HepG2 (cell line): Measurements from ENCODE around the gene ATXN1L. TPM values are rescaled to one million over a fixed set of nuclear protein-coding genes. Genes with fewer than 3 reads are reported as not detected.

Source experiments
- E2F1 ChIP-seq: sonication (generic); formaldehyde crosslinking; IDR thresholded peaks from 2 replicates; pipeline ENCODE4 v1.5.0; 2020; ENCODE audit warnings: missing genetic modification reagents
- HDAC2 ChIP-seq: sonication (generic); formaldehyde crosslinking; IDR thresholded peaks from 2 replicates; pipeline ENCODE4 v1.4.0; 2020; ENCODE audit warnings: missing genetic modification reagents
- KDM5A ChIP-seq: fragments of 200-600 bp; sonication (generic); IDR thresholded peaks from 2 replicates; pipeline ENCODE4 v1.7.0; 2018; ENCODE audit warnings: antibody characterized with exemption, mild to moderate bottlenecking, low read length, borderline replicate concordance
- KDM6A ChIP-seq: IDR thresholded peaks from 2 replicates; pipeline ENCODE4 v1.6.1; 2016; ENCODE audit warnings: low read depth
- LCORL ChIP-seq, 2 experiments: fragments of 450-650 bp in 1 of 2; sonication (generic) in 1 of 2; formaldehyde crosslinking in 1 of 2; IDR thresholded peaks; 2 replicates each; pipeline versions ENCODE4 v1.5.0 to v1.6.1; 2017 to 2020; ENCODE audit warnings: antibody characterized with exemption in 1 of 2, missing genetic modification reagents in 1 of 2
- MIXL1 ChIP-seq: IDR thresholded peaks from 2 replicates; pipeline ENCODE4 v1.6.1; 2016
- NR2F1 ChIP-seq, 2 experiments: fragments of 450-650 bp in 1 of 2; formaldehyde crosslinking in 1 of 2; IDR thresholded peaks; 2 replicates each; pipeline versions ENCODE4 v1.5.0 to v1.6.1; 2016 to 2020; ENCODE audit warnings: mild to moderate bottlenecking in 1 of 2, missing compliant biosample characterization in 1 of 2, missing genetic modification reagents in 1 of 2, moderate library complexity in 1 of 2
- NR2F2 ChIP-seq: IDR thresholded peaks from 2 replicates; pipeline ENCODE4 v1.6.1; 2012; ENCODE audit warnings: low read depth, inconsistent platforms, borderline replicate concordance
- PRDM15 ChIP-seq: sonication (generic); formaldehyde crosslinking; IDR thresholded peaks from 2 replicates; pipeline ENCODE4 v1.4.0; 2020; ENCODE audit warnings: missing genetic modification reagents
- SOX13 ChIP-seq, 3 experiments: fragments of 450-650 bp in 1 of 3; sonication (generic) in 1 of 3; formaldehyde crosslinking in 1 of 3; IDR thresholded peaks in 2 of 3; conservative IDR thresholded peaks in 1 of 3; 2 replicates each; pipeline versions ENCODE4 v1.5.0 to v1.6.1; 2016 to 2020; ENCODE audit warnings: antibody characterized with exemption in 1 of 3, mild to moderate bottlenecking in 1 of 3, missing compliant biosample characterization in 1 of 3, missing genetic modification reagents in 1 of 3, moderate library complexity in 1 of 3
- TRIM22 ChIP-seq: fragments of 450-650 bp; IDR thresholded peaks from 2 replicates; pipeline ENCODE4 v1.6.1; 2017
- YY1 ChIP-seq: IDR thresholded peaks from 2 replicates; pipeline ENCODE4 v1.6.1; 2011; ENCODE audit warnings: low read length, low read depth, moderate library complexity, mild to moderate bottlenecking; ENCODE audit not compliant: insufficient read depth, insufficient replicate concordance
- ZBTB8A ChIP-seq: sonication (generic); formaldehyde crosslinking; IDR thresholded peaks from 2 replicates; pipeline ENCODE4 v1.4.0; 2020; ENCODE audit warnings: mild to moderate bottlenecking, low read depth, missing genetic modification reagents, borderline replicate concordance
- ZIK1 ChIP-seq: sonication (generic); formaldehyde crosslinking; IDR thresholded peaks from 2 replicates; pipeline ENCODE4 v1.5.0; 2020; ENCODE audit warnings: mild to moderate bottlenecking, low read depth, missing genetic modification reagents, borderline replicate concordance
- ZNF143 ChIP-seq: sonication (generic); formaldehyde crosslinking; IDR thresholded peaks from 2 replicates; pipeline ENCODE4 v1.4.0; 2020; ENCODE audit warnings: missing genetic modification reagents
- ZNF275 ChIP-seq: sonication (generic); formaldehyde crosslinking; IDR thresholded peaks from 2 replicates; pipeline ENCODE4 v1.8.0; 2022; ENCODE audit warnings: missing genetic modification reagents, mild to moderate bottlenecking, inconsistent platforms, borderline replicate concordance
- ZNF350 ChIP-seq: sonication (generic); formaldehyde crosslinking; IDR thresholded peaks from 2 replicates; pipeline ENCODE4 v1.4.0; 2020; ENCODE audit warnings: mild to moderate bottlenecking, low read depth, missing genetic modification reagents, borderline replicate concordance
- ZNF530 ChIP-seq: sonication (generic); formaldehyde crosslinking; IDR thresholded peaks from 2 replicates; pipeline ENCODE4 v1.5.0; 2020; ENCODE audit warnings: low read depth, mild to moderate bottlenecking, missing genetic modification reagents
- polyA plus RNA-seq, 8 experiments: library from polyadenylated mRNA; depleted of rRNA in 3 of 8; stranded (reverse) in 7 of 8; unstranded in 1 of 8; fragments of >200 nt; fragmentation: Illumina TruSeq in 4 of 8; extraction: Trizol in 4 of 8; gene quantifications; 2 replicates each; pipeline versions ENCODE4 v1.2.1 to v1.2.3, GENCODE V29; 2011 to 2016; ENCODE audit warnings: low read depth in 4 of 8, missing spikeins in 1 of 8, mixed read lengths in 1 of 8; ENCODE audit not compliant: insufficient read depth in 1 of 8
- total RNA-seq, 5 experiments: library from RNA; depleted of rRNA; stranded (reverse); fragments of >200 nt; fragmentation: Illumina TruSeq; extraction: Trizol; gene quantifications; 2 replicates each; pipeline ENCODE4 v1.2.3, GENCODE V29; 2016; ENCODE audit warnings: low read depth in 1 of 5

Gene ATXN1L
- total and polyA plus RNA-seq, 2 of the 13 experiments (the other 11 are each of a cell fraction or from before 2014, with no cell fraction given), result 20.0 to 22.4 TPM

GRCh38 chr16:71845639-71846430, at the start of gene ATXN1L (continued):
- peak; percentile 89; the same call in 1 of the 2 replicates for TF ChIP-seq ZNF275 (CRISPR knock-in tag)
- peak; percentile 99 for TF ChIP-seq KDM5A
- peak; percentile 79; the same call in 1 of the 2 replicates for TF ChIP-seq MIXL1 (CRISPR knock-in tag)
- peak; percentile 63; the same call in 1 of the 2 replicates for TF ChIP-seq E2F1 (CRISPR knock-in tag)
- peak; percentile 91 for TF ChIP-seq YY1
- TF ChIP-seq ZNF530 (CRISPR knock-in tag), result no peak
- peak; percentile 20 to 64; a peak in 3 of 4 replicates for TF ChIP-seq NR2F1 (CRISPR knock-in tag; IDR thresholded peaks at IDR 0.05)
- TF ChIP-seq TRIM22, result no peak
- TF ChIP-seq NR2F2, result no peak
- peak; percentile 66 for TF ChIP-seq PRDM15
- TF ChIP-seq ZIK1, result peak; percentile 97
- TF ChIP-seq ZNF350 (CRISPR knock-in tag), result peak; percentile 62
- TF ChIP-seq KDM6A (CRISPR knock-in tag), result 0 out of 2 replicates have a peak, but pooled peaks have one; percentile 30
- TF ChIP-seq SOX13 (IDR thresholded peaks at IDR 0.05), result no peak
- peak in 1 of 2 experiments; percentile 57; a peak in 2 of 4 replicates for TF ChIP-seq SOX13 (CRISPR knock-in tag; conservative IDR thresholded peaks at IDR 0.05 in 1 of 2, IDR thresholded peaks at IDR 0.05 in 1 of 2)
- no peak for TF ChIP-seq LCORL (IDR thresholded peaks at IDR 0.05)
- TF ChIP-seq LCORL (CRISPR knock-in tag; IDR thresholded peaks at IDR 0.05), result no peak; the same call in 1 of the 2 replicates
- TF ChIP-seq ZBTB8A (CRISPR knock-in tag), result no peak
- peak; percentile 78 for TF ChIP-seq HDAC2 (CRISPR knock-in tag)
- peak; percentile 73 for TF ChIP-seq ZNF143 (CRISPR knock-in tag)
